Gastroesophageal sphincter (tissue), 3 donors: ENCODE measurements around the gene LRRC49.

Experiments used
- POLR2A ChIP-seq, 2 donors: fragments of 450-650 bp; IDR thresholded peaks; one replicate each; pipeline ENCODE4 v1.6.1; 2017; ENCODE audit warnings: antibody characterized with exemption in 2 of 2, mild to moderate bottlenecking in 2 of 2, moderate library complexity in 1 of 2
- POLR2AphosphoS5 ChIP-seq: sonication (generic); formaldehyde crosslinking; IDR thresholded peaks from one replicate; pipeline ENCODE4 v1.6.1; 2017; ENCODE audit warnings: antibody characterized with exemption
- TF ChIP-seq, protein P1 (sequence below), 4 experiments: fragments of 200-600 bp in 2 of 4; fragments of 450-650 bp in 2 of 4; sonication (generic) in 1 of 4; IDR thresholded peaks; one replicate each; pipeline ENCODE4 v1.5.1; 2017 to 2019; ENCODE audit warnings: antibody characterized with exemption in 4 of 4, mild to moderate bottlenecking in 2 of 4, moderate library complexity in 2 of 4

DNA sequence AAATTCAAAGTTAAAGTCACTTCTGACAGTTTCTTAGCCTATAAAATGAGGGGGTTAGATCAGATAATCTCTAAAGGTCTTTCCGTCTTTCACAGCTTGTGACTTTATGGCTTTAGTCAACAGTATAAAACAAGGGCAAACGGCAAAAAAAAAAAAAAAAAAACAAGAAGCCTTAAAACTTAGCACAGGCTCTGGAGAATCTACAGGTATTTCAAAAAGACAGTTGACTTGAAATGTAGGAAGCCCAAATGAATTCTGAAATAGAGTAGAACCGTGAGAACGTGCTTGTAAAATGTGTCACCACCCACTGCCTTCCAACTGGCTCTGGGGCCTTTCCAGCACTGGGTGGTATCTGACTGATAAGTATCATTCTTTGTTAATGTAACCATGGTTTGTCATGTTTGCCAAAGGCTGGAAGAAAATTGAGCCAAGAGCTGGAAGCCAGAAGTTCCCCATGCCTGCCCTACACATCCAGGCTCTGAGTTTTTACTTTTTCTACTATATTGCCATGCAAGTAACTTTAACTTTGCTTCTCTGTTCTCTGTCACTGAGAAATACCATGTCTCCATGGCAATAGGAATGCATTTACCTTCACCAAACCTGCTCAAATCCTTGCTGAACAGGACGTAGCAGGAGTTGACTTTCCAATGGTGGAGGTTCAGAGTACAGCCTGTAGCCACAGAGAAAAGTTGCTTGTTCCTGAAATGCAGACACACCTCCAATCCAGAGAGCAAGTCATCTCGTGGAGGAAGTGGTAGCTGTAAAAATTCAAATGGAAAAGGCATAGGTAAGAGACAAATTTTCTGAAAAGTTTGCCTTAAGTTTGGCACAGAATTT lies 186.8 kb downstream of the LRRC49 start:
- TF ChIP-seq, protein P1, sequence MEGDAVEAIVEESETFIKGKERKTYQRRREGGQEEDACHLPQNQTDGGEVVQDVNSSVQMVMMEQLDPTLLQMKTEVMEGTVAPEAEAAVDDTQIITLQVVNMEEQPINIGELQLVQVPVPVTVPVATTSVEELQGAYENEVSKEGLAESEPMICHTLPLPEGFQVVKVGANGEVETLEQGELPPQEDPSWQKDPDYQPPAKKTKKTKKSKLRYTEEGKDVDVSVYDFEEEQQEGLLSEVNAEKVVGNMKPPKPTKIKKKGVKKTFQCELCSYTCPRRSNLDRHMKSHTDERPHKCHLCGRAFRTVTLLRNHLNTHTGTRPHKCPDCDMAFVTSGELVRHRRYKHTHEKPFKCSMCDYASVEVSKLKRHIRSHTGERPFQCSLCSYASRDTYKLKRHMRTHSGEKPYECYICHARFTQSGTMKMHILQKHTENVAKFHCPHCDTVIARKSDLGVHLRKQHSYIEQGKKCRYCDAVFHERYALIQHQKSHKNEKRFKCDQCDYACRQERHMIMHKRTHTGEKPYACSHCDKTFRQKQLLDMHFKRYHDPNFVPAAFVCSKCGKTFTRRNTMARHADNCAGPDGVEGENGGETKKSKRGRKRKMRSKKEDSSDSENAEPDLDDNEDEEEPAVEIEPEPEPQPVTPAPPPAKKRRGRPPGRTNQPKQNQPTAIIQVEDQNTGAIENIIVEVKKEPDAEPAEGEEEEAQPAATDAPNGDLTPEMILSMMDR (IDR thresholded peaks at IDR 0.05) = no peak
- TF ChIP-seq POLR2A (IDR thresholded peaks at IDR 0.05) = no peak
- TF ChIP-seq POLR2AphosphoS5 = no peak
